ENCODE results near the gene PIK3R5.

The PIK3R5 gene

DNA sequence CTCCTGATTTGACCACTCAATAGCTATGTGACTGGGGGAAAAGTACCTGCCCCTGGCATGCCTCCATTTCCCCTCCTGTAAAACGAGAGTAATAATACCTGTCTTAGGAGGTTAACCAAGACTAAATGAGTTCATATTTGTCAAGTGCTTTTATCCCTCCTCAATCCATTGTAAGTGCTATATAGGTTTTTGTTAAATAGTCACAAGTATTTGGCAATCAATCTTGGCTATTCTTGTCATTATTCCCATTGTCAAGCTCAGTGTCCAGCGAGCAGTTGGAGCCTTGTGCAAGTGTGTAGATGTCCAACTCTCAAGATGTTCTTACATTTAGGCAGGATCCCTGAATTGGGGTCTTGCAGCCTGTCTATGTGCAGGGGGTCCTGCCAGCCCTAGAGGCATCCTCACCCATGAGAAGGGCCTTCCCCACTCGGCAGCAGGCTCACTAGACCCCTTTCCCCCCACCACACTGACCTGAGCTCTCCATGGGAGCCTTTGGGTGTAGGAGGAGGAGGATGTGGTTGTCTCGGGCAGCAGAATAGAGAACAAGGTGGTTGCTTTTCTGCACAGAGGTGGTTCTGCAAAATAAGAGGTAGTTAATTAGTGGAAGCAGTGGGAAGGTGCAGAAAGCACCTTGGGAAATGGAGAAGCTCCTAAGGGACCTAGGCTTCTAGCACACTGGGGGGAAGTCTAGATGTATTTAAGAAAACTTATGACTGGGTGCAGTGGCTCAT is 116.0 kb downstream of the PIK3R5 start:
- DNase-seq = no peak

DNA sequence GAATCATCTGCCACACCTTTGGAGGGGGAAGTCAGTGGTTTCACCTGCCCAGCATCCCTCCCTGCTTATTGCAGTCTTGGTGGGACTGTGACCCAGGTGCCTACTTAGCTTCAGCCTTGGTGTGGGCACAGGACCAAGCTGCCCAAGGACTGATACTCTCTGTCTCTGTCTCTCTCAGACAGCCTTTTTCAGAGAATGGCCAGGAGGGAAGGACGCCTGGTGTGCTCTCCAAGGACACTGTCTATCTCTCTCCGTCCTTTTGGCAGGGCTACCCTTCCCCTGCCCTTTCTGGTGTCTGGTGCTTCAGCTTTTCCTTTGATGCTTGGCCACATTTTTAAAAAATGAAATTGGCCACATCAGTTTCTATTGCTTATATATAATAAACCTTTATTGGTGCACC is 117.6 kb downstream of the PIK3R5 start:
- no peak for DNase-seq

DNA sequence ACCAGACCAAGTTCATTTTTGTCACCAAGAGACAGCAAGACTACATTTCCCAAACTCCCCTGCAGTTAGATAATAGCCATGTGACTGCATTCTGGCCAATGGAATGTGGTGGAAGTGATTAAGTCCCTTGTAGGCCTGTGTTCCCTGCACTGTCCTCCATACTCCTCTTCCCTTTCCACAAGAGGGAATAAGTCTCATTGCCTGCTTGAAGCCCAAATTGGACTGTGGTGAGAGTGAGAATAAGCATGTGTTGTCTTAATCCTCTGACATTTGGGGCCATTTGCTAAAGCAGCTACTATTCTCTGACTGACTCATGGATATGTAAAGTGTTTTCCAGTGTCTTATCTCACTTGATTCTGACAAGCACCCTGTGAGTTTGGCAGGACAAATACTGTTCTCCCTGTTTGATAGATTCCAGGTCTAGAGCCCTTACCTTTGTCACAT is 118.7 kb downstream of the PIK3R5 start:
- DNase-seq = no peak

DNA sequence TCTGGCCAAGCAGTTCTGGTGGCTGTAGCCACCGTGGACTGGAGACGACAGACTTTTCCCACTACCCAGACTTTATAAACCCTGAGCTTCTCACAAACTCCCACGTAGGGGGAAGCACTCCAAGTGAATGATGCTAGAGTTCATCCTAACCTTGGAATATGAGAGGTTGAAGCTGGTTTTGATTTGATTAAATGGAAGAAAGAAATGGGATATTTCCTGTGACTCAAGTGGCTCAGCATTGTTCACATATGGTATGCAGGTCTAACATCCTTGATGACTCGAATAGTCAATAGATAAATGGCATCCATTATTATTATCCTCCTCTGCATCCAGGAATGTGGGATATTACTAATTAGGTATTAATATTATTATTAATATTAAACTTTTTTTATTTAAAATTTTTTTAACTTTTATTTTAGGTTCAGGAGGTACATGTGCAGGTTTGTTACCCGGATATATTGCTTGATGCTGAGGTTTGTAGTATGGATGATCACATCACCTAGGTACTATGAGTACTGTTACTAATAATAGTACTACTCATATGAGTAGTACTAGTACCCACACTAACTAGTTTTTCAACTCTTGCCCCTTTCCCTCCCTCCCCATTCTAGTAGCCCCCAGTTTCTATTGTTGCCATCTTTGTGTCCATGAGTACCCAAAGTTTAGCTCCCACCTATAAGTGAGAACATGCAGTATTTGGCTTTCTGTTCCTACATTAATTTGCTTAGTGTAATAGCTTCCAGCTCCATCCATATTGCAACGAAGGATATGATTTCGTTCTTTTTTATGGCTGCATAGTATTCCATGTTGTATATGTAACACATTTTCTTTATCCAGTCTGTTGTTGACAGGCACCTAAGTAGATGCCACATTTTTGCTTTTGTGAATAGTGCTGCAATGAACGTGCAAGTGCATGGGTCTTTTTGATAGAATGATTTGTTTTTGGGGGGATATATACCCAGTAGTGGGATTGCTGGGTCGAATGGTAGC is 121.0 kb downstream of the PIK3R5 start:
- DNase-seq = no peak

DNA sequence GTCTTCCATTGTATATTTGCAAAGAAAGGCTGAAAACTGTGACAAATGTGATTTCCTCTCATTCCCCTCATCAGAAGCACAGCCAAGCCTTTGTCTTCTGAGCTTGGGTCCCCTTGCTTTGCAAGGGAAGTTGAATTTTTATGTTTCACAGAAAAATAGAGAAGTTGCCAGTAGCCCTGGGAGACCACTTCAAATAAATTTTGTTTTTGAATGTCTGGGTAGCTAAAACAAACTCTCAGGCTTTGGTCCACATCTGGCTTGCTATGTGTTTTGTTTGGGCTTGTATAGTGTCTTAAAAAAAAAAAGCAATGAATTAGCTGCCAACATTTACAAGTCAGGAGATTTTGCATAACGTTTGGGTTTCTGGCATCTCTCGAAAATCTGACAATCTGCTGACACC is 122.2 kb downstream of the PIK3R5 start:
- DNase-seq = no peak

DNA sequence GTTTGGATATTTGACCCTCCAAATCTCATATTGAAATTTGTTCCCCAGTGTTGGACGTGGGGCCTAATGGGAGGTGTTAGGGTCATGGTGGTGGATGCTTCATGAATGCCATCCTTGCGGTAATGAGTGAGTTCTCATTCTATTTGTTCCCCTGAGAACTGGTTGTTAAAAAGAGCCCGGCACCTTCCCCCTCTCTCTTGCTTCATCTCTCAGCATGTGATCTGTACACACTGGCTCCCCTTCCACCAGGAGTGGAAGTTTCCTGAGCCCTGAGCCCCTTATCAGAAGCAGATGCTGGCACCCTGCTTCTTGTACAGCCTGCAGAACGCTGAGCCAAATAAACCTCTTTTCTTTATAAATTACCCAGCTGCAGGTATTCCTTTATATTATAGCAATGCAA is 123.7 kb downstream of the PIK3R5 start:
- DNase-seq = no peak

DNA sequence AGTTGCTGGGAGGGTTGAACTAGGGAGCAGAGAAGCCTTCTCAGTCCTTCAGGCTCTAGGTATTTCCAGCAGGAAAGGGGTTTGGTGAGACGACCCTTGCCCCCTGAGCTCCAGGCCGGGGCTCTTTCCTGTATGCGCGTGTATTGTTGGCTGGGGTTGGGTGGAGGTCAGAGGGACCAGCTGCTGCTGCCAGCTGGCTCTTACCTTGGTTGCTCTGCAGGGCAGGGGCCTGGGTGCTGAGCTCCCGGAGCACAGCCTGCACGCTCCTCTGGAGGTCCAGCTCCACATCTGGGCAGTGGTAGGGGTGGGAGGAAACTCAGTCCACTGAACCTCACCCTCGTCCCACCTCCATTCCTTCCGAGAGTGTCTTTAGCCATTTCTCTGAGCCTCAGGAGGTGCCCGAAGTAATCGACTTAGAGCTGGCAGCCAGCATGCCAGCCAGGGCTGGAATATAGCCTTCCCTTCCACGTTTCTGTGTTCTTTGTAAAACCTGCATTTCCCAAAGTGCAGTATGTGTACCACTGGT is 126.0 kb downstream of the PIK3R5 start:
- no peak for DNase-seq

DNA sequence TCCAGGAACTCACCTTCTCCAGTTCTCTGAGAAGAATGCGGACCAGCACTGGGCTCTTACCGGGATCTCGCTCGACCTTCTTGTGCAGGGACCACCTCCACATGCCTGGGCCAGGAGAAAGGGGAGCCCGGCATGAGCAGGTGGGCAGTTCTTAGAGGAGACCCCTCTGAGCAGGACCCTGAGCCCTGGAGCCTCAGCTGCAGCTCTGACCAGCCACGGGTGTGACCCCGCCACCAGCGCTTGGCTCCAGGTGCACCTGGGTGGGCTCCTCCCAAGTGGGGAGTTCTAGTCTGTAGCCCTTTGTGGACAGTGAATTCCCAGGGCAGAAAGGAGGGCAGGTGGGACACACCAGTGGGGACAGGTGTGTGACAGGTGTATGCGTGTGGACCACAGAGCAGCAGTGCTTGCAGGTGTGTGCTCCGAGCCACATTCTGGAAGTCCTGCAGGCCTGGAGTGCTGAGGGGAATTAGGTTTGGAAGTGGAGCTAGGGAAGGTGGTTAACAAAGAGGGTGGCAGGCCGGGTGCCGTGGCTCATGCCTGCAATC is 126.9 kb downstream of the PIK3R5 start:
- no peak for DNase-seq

DNA sequence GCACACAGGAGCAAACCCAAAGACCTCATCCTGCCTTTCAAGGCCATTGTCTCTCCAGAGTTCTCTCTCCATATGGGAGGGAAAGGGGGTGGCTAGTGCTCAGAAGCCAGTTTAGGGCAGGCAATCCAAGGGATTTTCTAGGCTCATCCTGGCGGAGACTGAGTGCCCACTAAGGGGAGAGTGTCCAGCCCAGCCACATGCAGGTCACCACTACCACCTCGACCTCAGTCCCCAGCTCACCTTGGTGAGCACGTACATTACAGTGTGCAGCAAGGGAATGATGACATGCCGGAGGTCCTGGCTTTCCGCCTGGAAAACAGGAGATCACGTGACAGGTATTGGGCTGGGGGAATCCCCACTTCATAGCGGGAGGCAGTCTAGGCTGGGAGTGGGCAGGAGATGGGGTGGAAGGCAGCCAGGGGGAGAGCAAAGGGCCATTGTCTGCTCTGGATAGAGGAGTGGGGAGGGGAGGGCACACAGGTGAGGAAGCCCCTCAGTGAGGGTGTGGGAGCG is 127.9 kb downstream of the PIK3R5 start:
- no peak for DNase-seq

DNA sequence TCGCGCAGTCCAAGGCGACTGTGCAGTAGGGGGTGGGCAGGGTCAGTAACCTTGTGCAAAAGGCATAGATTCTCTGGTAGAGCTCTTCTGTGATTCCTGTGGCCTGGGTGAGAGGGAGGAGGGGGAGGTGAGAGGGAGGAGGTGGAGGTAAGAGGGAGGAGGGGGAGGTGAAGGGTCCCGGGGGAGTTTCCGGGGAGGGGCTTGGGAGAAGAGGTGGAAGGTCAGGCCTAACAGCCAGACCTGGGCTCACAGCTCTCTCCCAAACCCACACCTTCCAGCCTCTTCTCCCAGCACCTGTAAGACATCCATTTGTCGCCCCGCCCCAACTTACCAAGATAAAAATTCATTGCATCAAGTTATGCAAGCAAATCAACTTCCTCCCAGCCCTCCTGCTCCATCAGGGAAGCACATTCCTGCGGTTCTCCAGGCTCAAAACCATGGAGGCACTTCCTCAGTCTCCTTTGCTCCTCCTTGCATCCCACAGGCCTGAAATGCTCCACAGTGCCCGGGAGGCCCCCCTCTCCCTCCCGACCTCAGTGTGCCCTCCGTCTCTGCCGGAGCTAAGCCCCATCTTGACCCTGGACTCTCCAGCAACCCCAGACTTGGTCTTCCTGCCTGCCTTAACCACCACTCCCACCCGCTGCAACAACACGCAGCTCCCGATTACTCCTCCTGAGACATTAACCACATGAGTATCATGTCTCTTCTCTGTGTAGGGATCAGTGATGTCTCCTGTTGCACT is 128.5 kb downstream of the PIK3R5 start:
- no peak for DNase-seq

DNA sequence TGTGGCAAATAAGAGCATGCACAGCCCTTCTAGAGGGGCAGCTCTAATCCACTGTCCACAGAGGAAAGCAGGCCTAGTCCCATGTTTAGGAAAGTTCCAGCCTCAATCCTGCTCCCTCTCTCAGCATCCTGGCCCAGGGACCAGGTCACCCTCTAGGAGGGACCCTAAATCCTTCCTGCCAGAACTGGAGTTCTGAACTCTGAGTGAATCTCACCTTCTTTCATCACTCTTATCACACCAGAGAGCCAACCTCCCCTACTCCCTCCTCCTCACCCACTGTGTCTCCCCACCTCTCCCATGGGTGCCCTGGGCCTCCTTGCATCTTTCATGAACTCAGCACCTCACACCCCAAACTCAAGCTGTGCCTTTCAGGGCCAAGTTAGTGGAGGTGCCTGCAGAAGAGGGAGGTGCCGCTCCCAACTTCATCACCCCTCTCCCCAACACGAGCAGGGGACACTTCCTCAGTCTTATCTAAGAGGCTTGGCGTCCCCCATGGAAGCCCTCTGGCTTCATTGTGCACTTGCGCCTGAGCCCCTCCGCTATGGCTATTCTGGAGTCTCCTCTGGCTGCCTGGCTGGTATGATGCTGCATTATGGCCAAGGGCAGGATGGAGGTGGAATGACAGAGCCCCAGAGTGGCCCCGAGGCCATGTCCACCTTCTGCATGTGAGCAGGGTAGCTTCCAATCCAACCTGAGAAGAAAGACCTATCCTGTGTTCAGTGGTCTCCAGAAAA is 129.7 kb downstream of the PIK3R5 start:
- DNase-seq = no peak

DNA sequence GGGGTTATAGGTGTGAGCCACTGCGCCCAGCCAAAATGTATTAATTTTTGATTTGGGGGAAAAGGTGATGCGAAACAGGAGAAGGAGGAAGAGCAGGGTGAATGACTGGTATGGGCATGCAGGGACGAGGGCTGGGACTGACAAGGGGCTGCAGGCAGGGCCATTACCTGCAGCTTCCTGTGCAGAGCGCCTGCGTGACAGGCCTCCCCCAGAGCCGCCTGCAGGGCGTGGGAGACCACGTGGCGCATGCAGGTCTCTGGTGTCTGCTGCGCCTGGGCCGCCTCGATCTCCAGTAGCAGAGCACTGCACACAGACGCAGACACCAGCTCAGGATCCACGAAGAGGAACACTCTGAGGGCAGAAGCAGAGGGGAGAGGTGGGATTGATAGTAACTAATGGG is 130.4 kb downstream of the PIK3R5 start:
- no peak for DNase-seq

DNA sequence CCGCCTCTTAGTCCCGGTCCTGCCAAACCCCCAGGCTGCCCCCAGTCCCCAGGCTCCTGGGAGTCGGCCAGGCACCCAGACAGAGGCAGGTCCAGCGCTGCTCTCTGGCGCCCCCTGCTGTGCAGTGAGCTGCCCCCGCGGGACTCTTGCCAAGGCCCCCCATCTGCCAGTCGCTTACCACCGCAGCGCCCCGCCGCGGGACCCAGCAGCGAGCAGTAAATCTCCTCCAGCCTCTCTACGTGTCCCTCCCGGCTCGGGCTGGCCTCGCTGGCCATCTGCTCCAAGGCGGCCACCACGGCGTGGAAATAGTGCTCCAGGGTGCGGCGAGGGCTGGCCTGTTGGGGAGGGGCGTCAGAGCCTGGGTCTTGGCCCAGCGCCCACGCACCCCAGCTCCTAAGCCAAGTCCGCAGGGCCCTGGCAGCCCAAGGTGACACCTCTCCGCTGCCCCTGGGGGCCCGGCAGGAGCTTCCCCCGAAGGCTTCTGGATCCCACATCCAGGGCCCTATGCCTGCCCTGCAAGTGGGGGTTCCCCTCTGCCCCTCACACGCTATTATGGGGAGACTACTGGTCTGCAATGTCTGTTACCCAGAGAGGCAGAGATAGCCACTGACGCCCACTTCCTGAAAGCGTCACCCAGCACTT is 132.7 kb downstream of the PIK3R5 start:
- no peak for DNase-seq

DNA sequence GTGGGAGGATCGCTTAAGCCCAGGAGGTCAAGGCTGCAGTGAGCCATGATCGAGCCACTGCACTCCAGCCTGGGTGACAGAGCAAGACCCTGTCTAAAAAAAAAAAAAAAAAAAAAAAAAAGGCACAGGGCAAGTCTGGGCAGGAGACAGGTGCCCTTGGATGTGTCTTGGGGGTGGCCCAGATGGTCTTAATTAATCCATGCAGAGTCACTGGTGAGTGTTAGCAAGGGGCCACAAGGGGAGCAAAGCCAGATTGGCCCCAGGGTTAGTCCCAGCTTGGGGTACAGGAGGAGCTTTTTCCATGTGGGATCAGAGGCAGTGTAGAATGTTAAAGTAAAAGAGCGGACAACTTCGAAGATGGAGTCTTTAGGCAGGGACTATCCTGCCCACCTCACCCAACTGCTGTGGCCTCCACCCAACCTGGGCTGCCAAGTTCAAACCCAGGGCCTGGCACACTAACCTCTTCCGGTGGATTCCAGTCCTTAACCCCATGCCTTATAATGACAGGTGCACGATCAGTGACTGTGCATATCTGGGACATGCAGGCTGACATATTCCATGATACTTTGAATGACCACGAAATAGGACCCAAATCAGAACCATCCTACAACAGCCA is 134.2 kb downstream of the PIK3R5 start:
- no peak for DNase-seq

DNA sequence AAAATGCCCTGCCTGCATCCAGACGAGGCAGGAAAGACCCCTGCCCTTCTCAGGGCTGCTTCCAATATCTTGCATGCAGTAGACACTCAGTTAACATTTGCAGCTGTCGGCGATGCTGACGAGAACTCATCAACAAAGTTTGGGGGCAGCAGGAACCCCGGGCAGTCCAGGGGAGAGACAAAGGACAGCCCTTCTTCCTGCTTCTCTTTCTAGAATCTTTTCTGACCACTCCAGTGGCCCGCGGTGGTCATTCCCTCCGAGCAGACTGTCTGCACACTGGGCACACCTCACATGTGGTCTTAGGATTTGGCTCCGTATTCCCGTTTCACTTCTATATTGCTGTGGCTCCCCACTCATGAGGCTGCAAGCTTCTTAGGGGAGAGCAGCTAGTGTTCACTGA is 135.4 kb downstream of the PIK3R5 start:
- DNase-seq = no peak

DNA sequence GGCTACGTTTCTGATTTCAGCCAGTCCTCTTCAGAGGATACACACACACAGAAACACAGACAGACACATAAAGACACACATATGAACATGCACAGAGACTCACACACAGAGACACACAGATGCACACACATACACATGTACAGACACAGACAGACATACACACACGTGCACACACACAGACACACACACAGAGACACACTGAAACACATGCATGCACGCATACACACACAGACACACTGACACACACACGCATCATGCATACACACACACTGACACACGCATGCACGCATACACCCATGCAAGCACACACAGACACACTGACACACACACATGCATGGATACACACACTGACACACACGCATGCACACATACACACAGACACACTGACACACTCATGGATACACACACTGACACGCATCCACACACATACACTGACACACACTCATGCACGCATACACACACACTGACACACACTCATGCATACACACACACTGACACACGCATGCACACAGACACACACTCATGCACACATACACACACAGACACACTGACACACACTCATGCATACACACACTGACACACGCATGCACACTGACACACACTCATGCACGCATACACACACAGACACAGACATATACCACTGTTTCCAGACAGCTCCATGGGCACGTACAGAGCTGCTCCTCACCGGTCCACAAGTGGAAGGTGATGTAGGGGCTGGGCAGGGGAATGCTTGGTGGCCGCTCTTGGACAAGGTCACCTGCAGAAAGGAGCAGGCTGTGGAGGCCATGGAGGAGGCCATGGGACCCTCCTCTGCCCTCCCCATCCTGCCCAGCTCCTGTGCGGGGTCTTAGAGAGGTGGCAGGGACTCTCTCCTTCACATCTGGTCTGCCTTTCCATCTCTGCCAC is 136.2 kb downstream of the PIK3R5 start:
- DNase-seq = no peak
